ENCODE data around the gene SNTB2.

- no peak for TF ChIP-seq POLR2A (IDR thresholded peaks at IDR 0.05)
- TF ChIP-seq CTCF (IDR thresholded peaks at IDR 0.05), result no peak
- no peak for TF ChIP-seq POLR2AphosphoS5 (IDR thresholded peaks at IDR 0.05)
These were observed 86.0 kb downstream of the SNTB2 start for GRCh38 chr16:69273009-69273408.
